Cardiac muscle cell (in vitro differentiated cells and primary cell): ENCODE results near the gene CDC45. TPM values are rescaled to one million over a fixed set of nuclear protein-coding genes. Genes with fewer than 3 reads are reported as not detected.

Experiments used
- DNase-seq, 2 donors: peaks; one replicate each; pipeline versions ENCODE4 v3.0.0 to v3.0.0-alpha.2; 2010 to 2017; ENCODE audit warnings: low read depth in 1 of 2, low spot score in 1 of 2
- H3K27ac ChIP-seq: fragments of 200-600 bp; sonication (generic); 2 replicates; pipeline ENCODE4 v1.5.1; 2016
- H3K27me3 ChIP-seq: fragments of 200-600 bp; sonication (generic); 2 replicates; pipeline ENCODE4 v1.6.0; 2016; ENCODE audit warnings: control low read depth
- H3K36me3 ChIP-seq: fragments of 200-600 bp; sonication (generic); 2 replicates; pipeline ENCODE4 v1.5.1; 2016; ENCODE audit warnings: control low read depth
- H3K4me1 ChIP-seq: fragments of 200-600 bp; sonication (generic); 2 replicates; pipeline ENCODE4 v1.8.1; 2017; ENCODE audit warnings: low read depth, mild to moderate bottlenecking, mixed run types
- H3K4me3 ChIP-seq: fragments of 200-600 bp; sonication (generic); 2 replicates; pipeline ENCODE4 v1.5.1; 2016; ENCODE audit warnings: mild to moderate bottlenecking
- H3K9me3 ChIP-seq: fragments of 200-600 bp; sonication (generic); 2 replicates; pipeline ENCODE4 v1.5.1; 2017; ENCODE audit warnings: low read depth, mild to moderate bottlenecking, control low read depth
- polyA plus RNA-seq: library from polyadenylated mRNA; unstranded; fragments of >200 nt; fragmentation: Nextera tagmentation; extraction: Ambion mirVana; gene quantifications from 2 replicates; pipeline ENCODE4 v1.2.1, GENCODE V29; 2016
- total RNA-seq: library from RNA; depleted of rRNA; stranded (reverse); fragments of >200 nt; gene quantifications from 2 replicates; pipeline ENCODE4 v1.2.3, GENCODE V29; 2016
- TF ChIP-seq, protein P1 (sequence below): IDR thresholded peaks from 2 replicates; pipeline ENCODE4 v1.5.1; 2012; ENCODE audit warnings: low read depth, mild to moderate bottlenecking, low read length

CDC45 gene
- total and polyA plus RNA-seq, 2 experiments from 2014 or later = 7.6 to 15.5 TPM

DNA sequence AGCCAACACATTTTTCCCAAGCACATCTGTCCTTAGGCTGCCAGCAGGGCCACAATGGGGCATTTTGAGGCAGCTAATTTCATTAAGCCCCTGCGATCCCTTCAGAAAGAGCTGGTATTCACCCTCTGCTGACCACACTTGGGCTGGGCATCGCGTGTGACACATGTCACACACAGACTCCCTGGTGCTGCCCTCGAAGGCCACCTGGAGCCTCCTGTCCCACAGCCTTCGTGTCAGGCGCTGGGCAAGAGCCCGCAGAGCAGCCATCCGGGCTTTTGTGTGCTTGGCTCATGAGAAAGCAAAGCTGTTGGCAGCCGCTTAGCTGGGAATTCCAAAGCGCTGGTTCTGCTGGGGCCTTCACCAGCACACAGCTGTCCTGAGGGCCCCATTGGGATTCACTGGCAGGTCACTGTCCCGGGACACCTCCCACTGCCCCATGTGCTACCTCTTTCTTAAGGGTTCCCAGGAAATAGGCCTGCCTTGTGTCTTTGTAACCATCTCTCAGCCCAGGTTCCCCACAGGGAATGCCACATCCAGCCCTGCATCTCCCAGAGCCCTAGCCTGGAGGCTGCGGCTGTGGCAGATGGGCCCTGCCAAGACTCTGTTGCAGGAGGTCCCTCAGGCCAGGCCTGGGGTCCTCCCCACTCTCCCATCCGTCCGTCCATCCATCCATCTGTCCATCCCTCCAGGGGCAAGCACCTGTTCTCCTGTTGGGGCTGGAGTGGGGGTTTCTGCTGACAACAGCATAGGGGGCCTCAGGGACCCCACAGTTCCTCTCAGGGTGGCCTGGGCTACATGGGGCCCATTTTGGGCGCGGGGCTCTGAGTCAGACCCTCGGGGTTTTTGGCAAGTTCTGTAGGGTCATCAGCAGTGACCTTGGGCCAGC lies 39.6 kb downstream of the CDC45 start:
- Histone ChIP-seq H3K27me3 (peaks cover 31% of the 10 kb centered on the region), H3K27ac (no peak overlapping the region), H3K4me1 (no peaks in the 10 kb centered on the region), H3K9me3 (no peaks in the 10 kb centered on the region), H3K4me3 (no peak overlapping the region), H3K36me3 (no peaks in the 10 kb centered on the region)
- no peak for DNase-seq
- TF ChIP-seq, protein P1, sequence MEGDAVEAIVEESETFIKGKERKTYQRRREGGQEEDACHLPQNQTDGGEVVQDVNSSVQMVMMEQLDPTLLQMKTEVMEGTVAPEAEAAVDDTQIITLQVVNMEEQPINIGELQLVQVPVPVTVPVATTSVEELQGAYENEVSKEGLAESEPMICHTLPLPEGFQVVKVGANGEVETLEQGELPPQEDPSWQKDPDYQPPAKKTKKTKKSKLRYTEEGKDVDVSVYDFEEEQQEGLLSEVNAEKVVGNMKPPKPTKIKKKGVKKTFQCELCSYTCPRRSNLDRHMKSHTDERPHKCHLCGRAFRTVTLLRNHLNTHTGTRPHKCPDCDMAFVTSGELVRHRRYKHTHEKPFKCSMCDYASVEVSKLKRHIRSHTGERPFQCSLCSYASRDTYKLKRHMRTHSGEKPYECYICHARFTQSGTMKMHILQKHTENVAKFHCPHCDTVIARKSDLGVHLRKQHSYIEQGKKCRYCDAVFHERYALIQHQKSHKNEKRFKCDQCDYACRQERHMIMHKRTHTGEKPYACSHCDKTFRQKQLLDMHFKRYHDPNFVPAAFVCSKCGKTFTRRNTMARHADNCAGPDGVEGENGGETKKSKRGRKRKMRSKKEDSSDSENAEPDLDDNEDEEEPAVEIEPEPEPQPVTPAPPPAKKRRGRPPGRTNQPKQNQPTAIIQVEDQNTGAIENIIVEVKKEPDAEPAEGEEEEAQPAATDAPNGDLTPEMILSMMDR = no peak

DNA sequence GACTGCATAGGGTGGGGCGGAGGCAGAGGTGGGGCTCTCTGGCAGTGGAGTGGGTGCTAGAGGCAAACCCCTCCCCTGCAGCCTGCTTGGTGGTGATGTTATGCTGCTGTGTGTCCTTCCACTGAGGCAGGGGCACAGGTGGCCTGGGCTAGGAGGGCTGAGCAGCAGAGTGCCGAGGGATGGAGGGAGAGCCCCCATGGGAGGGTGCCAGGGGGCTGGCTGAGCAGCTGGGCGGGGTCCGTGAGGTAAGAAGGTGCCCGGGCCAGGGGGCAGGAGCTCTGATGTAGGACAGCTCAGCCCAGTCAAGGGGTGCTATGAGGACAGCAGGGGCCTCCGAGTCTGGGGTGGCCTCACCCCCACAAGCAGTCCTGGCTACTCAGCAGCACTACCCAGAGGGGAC lies 40.3 kb downstream of the CDC45 start:
- no peak overlapping the region for H3K4me3 ChIP-seq
- no peaks in the 10 kb centered on the region for H3K9me3 ChIP-seq
- H3K27me3 ChIP-seq = peaks cover 38% of the 10 kb centered on the region
- H3K36me3 ChIP-seq = no peaks in the 10 kb centered on the region
- DNase-seq = no peak
- no peaks in the 10 kb centered on the region for H3K4me1 ChIP-seq
- no peak overlapping the region for H3K27ac ChIP-seq
- TF ChIP-seq, protein P1 = no peak

DNA sequence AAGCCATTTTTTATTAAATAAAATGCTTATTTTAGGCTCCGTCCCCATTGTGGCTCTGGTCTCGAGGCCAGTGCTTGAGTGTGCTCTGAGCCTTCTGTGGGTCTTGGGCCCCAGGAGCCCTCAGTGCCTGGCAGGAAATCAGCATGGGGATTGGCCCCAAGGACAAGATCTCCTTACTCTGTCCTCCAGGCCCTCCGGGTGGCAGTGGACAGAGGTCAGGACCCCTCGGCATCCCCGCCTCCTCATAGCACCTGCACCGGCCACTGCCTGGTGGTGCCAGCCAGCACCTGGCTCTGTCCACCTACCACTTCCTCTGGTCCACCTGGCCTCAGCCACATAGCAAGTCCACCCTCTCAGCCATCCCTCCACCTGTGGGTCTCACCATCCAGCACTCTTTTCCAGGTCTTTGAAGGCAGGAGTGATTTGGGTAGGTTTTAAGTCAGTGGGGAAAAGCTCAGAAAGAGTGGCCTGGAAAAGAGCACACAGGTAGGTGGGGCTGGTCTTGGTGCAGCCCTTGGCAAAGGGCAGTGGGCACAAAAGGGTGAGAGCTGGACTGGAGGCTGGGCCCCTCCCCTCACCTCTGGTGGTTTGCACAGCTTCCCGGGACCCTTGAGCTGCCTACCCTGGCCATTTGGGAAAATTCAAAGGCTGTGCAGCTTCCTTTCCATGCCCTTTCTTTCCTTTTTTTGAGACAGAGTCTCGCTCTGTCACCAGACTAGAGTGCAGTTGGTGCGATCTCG lies 41.0 kb downstream of the CDC45 start:
- Histone ChIP-seq H3K4me1 (no peaks in the 10 kb centered on the region), H3K4me3 (no peak overlapping the region), H3K36me3 (no peaks in the 10 kb centered on the region), H3K27ac (no peak overlapping the region), H3K27me3 (peaks cover 45% of the 10 kb centered on the region), H3K9me3 (no peaks in the 10 kb centered on the region)
- TF ChIP-seq, protein P1 = no peak
- DNase-seq = no peak

DNA sequence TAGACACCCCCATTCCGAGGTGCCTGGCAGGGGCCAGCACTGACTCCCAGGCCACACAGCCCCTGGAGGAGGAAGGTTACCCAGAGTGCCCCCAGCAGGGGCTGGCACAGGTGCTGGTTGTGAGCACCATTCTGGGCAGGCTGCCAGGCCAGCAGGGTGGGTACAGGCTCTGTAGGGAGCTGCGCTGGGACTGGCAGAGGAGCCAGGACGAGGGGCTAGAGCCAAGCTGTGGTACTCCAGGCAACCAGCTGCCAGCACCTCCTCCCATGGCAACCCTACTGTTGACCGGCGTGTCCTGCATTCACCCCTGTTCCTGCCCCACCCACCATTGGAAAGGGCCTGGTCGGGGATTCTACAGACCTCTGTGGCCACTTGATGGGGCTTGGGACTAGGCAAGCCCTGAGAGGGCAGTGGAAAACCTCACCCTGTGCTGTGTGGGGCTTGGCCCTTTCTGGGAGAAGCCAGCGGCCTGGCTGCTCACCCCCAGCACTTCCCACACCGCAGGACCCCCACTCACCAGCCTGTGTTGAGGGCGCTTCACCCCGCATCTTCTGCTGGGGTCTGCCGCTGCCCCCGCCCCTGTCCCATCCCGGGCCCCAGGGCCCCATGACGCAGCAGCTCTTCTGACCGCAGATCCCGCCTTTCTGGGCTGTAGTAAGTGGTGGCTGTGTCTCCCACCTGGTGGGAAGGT lies 42.6 kb downstream of the CDC45 start:
- Histone ChIP-seq H3K4me3 (no peak overlapping the region), H3K27me3 (peaks cover 46% of the 10 kb centered on the region), H3K27ac (no peak overlapping the region), H3K36me3 (no peaks in the 10 kb centered on the region), H3K4me1 (peaks cover 8% of the 10 kb centered on the region), H3K9me3 (no peaks in the 10 kb centered on the region)
- no peak for DNase-seq
- TF ChIP-seq, protein P1 = no peak

- Histone ChIP-seq H3K36me3 (no peaks in the 10 kb centered on the region), H3K9me3 (no peaks in the 10 kb centered on the region), H3K27ac (no peak overlapping the region), H3K4me1 (peaks cover 11% of the 10 kb centered on the region), H3K27me3 (peaks cover 46% of the 10 kb centered on the region), H3K4me3 (no peak overlapping the region)
- no peak for DNase-seq
- TF ChIP-seq, protein P1 = no peak
Measured at GRCh38 chr22:19522881-19523239, 43.1 kb downstream of the CDC45 start.
